Upper lobe of left lung (tissue), 4 donors: ENCODE data around the gene PTPRM.

Experiments used
- CTCF ChIP-seq, 6 experiments: fragments of 450-650 bp in 4 of 6; fragments of 200-600 bp in 2 of 6; sonication (generic) in 2 of 6; IDR thresholded peaks; one replicate each; pipeline ENCODE4 v1.5.1; 2016 to 2019; ENCODE audit warnings: antibody characterized with exemption in 6 of 6
- EP300 ChIP-seq, 4 donors: sonication (generic); formaldehyde crosslinking; IDR thresholded peaks; one replicate each; pipeline ENCODE4 v1.5.1; 2017; ENCODE audit warnings: antibody characterized with exemption in 4 of 4, control low read depth in 2 of 4
- POLR2A ChIP-seq, 4 donors: fragments of 450-650 bp; IDR thresholded peaks; one replicate each; pipeline ENCODE4 v1.5.1; 2016 to 2017; ENCODE audit warnings: antibody characterized with exemption in 4 of 4, mild to moderate bottlenecking in 2 of 4

GRCh38 chr18:7770908-7771307 lies 203.8 kb downstream of the PTPRM start:
- TF ChIP-seq CTCF (IDR thresholded peaks at IDR 0.05) (no peak), EP300 (IDR thresholded peaks at IDR 0.05) (no peak), POLR2A (IDR thresholded peaks at IDR 0.05) (no peak)
